Activated naive CD8-positive, alpha-beta T cell treated with anti-CD3 and anti-CD28 coated beads, Interleukin-2, amount 50 U/mL, for 24 hours (primary cell): ENCODE data around the gene FNBP1L.

Experiments used
- ATAC-seq: fragments of 150-1000 bp; cut with Tn5 transposase; one replicate; pipeline ENCODE4 v1.10.0; 2021
- DNase-seq: peaks from one replicate; pipeline ENCODE4 v3.0.0; 2021
- H3K27ac Mint-ChIP-seq: one replicate; pipeline ENCODE4 v1.8.0; 2021; ENCODE audit warnings: mild to moderate bottlenecking, mixed read lengths
- H3K27me3 Mint-ChIP-seq: one replicate; pipeline ENCODE4 v1.8.0; 2021; ENCODE audit warnings: mixed read lengths
- H3K36me3 Mint-ChIP-seq: one replicate; pipeline ENCODE4 v1.8.0; 2021; ENCODE audit warnings: low read depth, mixed read lengths
- H3K4me1 Mint-ChIP-seq: one replicate; pipeline ENCODE4 v1.8.0; 2021; ENCODE audit warnings: mixed read lengths
- H3K4me3 Mint-ChIP-seq: one replicate; pipeline ENCODE4 v1.8.0; 2021; ENCODE audit warnings: mild to moderate bottlenecking, moderate library complexity, mixed read lengths
- H3K9me3 Mint-ChIP-seq: one replicate; pipeline ENCODE4 v1.8.0; 2021; ENCODE audit warnings: mixed read lengths

FNBP1L gene

DNA sequence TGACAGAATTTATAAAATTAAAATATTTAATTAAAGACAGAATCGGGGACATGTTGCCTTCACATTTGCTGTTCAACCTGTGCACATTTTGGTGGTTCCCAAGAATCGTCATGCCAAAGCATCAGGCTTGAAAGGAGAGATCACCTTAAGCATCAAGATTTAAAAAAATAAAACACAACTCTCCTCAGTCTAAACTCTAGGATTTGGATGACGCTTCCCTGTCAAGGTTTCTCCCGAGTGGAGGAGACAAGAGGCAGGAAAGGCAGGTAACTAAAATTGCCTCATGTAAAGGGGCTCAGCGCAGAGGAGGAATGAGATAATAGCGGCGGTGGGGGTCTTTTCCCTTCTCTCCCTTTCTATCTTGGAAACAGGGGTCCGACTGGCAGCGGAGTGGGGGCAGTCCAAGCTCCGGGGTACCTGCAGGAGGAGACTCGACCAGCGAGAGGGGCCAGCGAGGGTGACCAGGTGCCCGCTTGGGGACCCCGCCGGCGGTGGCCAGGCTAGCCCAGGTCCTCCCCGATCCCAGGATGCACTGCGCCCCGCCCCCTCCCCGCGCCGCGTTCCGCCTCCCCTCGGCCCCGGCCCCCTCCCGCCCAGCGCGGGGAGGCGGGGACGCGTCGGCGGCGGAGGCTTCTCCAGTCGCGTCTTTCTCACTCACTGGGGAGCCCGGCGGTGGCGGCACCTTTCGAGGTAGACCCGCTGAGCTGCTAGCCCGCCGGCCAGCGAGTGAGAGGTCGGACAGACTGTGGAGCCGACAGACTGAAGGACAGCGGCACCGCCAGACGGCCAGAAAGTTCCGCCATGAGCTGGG, at the start of gene FNBP1L:
Gene FNBP1L (plus strand): TSS at position 638 of the 811 bp plus-strand sequence. CDS start 164 bp downstream, at position 802.
- Mint-ChIP-seq H3K27ac (no peak within 1 kb of the TSS), H3K27me3 (peaks cover 53% of the 10 kb centered on the region), H3K4me1 (peaks cover 17% of the 10 kb centered on the region), H3K4me3 (peak within 1 kb of the TSS; percentile 82), H3K36me3 (no peaks in the 10 kb centered on the region), H3K9me3 (no peaks in the 10 kb centered on the region)
- ATAC-seq: peak; percentile 76
- DNase-seq: peak; percentile 53

DNA sequence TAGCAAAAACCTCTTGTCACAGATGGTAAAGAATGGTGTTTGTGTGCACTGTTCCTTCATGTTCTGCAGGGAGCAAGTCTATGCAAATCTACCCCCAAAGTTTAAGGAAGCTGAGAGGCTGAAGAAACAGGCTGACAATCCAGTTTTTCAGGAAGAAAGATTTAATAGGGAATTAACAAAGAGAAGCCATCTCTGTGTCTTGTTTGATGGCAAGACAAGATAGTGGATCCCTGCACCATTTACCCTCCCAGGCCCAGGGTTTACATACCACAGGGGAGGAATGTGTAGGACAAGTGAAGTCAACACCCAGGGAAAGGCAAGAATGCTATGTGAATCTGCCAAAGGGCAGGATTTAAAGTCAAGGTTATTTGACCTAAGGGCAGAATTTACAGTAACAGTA, 48.1 kb upstream of the FNBP1L start:
- Mint-ChIP-seq H3K36me3 (no peaks in the 10 kb centered on the region), H3K27ac (no peak overlapping the region)

DNA sequence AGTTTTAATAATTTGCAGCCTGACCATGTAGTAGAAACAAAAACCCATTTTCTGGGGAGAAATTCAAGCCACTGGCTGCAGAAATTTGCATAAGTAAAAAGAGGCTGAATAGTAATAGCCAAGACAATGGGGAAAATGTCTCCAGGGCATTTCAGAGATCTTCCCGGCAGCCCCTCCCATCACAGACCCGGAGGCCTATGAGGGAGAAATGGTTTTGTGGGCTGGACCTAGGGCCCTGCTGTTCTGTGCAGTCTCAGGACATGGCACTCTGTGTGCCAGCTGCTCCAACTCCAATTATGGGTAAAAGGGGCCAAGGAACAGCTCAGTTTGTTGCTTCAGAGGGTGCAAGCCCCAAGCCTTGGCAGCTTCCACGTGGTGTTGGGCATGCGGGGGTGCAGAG, 39.7 kb upstream of the FNBP1L start:
- Mint-ChIP-seq H3K27me3 (peaks cover 5% of the 10 kb centered on the region), H3K4me3 (no peak overlapping the region), H3K4me1 (no peaks in the 10 kb centered on the region), H3K27ac (no peak overlapping the region), H3K9me3 (no peaks in the 10 kb centered on the region), H3K36me3 (peaks cover 2% of the 10 kb centered on the region)
- DNase-seq (no peak), ATAC-seq (no peak)

More for the DNA sequence above, 48.1 kb upstream of the FNBP1L start:
- Mint-ChIP-seq H3K4me1 (no peaks in the 10 kb centered on the region), H3K4me3 (no peak overlapping the region), H3K27me3 (peaks cover 2% of the 10 kb centered on the region), H3K9me3 (no peaks in the 10 kb centered on the region)
- no peak for ATAC-seq
- no peak for DNase-seq

DNA sequence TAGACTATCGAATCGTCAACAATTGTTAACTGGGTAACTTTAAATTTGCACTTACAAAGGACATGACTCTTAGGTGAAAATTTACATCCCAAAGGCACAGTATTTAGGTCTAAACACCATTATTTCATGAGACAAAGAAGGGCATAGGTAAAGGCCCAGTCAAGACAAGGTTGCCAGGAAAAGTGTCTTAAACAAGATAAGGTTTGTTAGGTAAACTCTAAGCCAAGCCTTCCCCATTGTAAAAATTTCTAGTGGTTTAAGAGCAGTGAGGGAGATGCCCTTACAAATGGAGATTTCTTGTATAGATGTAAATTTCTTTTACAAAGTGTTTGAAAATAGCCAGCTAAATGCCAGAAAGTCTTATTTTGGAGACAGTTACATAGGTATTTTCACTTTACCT, 36.9 kb upstream of the FNBP1L start:
- Mint-ChIP-seq H3K27me3 (peaks cover 3% of the 10 kb centered on the region), H3K9me3 (no peaks in the 10 kb centered on the region), H3K36me3 (peaks cover 2% of the 10 kb centered on the region), H3K4me1 (no peaks in the 10 kb centered on the region), H3K4me3 (no peak overlapping the region), H3K27ac (no peak overlapping the region)
- DNase-seq (no peak), ATAC-seq (no peak)

DNA sequence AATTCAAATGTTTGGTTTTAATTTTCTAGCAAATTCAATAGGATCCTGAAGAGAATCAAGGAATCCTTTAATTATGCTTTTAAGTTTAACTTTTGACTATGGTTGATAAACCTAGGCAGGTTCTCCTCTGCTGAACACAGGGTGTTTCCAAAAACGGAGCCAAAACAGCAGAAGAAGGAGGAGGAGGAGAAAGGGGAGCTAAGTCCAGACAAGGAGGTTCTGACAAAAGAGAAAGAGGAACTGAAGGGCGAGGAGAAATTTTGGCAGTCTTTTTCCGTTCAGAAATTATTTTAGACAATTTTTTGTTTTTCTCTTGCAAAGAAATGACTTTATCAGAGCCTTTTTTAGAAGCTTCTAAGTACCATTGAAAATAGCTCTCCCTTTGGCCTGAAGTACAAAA, 33.2 kb upstream of the FNBP1L start:
- no peak for ATAC-seq
- H3K9me3 Mint-ChIP-seq: no peaks in the 10 kb centered on the region
- H3K4me3 Mint-ChIP-seq: no peak overlapping the region
- H3K27ac Mint-ChIP-seq: no peak overlapping the region
- H3K4me1 Mint-ChIP-seq: no peaks in the 10 kb centered on the region
- DNase-seq: no peak
- H3K36me3 Mint-ChIP-seq: no peaks in the 10 kb centered on the region
- H3K27me3 Mint-ChIP-seq: no peaks in the 10 kb centered on the region

DNA sequence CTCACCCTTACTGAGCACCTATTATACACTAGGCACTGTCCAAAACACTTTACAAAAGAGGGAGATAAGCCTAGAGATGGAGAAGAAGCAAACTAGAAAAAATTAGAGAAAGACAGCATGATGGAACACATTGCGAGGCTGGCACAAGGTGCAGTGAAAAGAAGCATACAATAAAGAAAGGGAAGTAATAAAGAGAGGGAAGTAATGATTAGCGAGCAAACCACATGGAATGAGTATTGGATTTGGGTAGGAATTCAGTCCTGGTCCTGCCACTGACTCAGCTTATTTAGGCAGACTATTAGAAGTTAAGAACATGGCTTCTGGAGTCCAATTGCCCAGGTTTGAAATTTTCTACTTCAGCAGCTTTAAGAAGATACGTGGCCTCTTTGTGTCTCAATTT, 32.6 kb upstream of the FNBP1L start:
- Mint-ChIP-seq H3K36me3 (no peaks in the 10 kb centered on the region), H3K27me3 (no peaks in the 10 kb centered on the region), H3K4me3 (no peak overlapping the region), H3K27ac (no peak overlapping the region), H3K9me3 (no peaks in the 10 kb centered on the region), H3K4me1 (no peaks in the 10 kb centered on the region)
- DNase-seq (no peak), ATAC-seq (no peak)

DNA sequence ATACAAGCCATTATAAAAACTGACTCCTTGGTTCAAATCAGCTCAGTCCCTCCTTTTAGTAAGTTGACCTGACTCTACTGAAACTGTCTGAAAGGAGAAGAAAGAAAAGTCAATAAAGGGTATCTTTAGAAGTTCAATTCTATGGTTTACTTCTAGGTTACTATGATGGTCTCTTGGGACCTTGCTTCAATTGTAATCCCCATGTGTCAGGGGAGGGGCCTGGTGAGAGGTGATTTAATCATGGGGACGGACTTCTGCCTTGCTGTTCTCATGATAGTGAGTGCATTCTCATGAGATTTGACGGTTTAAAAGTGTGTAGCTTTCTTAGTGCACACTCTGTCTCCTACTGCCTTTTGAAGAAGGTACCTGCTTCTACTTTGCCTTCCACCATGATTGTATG, 31.7 kb upstream of the FNBP1L start:
- no peaks in the 10 kb centered on the region for H3K27me3 Mint-ChIP-seq
- H3K4me3 Mint-ChIP-seq: no peak overlapping the region
- no peaks in the 10 kb centered on the region for H3K36me3 Mint-ChIP-seq
- no peaks in the 10 kb centered on the region for H3K9me3 Mint-ChIP-seq
- DNase-seq (no peak), ATAC-seq (no peak)
- no peaks in the 10 kb centered on the region for H3K4me1 Mint-ChIP-seq
- H3K27ac Mint-ChIP-seq: no peak overlapping the region

DNA sequence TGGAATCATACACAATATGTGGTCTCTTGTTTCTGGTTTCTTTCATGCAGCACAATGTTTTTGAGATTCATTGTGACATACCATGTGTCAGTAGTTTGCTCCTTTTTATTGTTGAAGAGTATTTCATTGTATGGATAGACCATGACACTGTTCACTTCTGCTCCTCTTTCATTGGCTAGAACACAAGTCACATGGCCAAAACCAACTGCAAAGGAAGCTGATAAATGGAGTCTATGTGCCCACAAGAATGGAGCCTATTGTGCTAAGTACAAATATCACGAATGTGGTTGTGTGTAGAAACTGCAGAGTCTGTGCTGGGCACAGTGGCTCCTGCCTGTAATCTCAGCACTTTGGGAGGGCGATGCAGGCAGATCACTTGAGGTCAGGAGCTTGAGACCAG, 28.6 kb upstream of the FNBP1L start:
- ATAC-seq: no peak
- Mint-ChIP-seq H3K36me3 (no peaks in the 10 kb centered on the region), H3K9me3 (no peaks in the 10 kb centered on the region), H3K27me3 (no peaks in the 10 kb centered on the region), H3K27ac (no peak overlapping the region), H3K4me1 (no peaks in the 10 kb centered on the region), H3K4me3 (no peak overlapping the region)
- DNase-seq: no peak

DNA sequence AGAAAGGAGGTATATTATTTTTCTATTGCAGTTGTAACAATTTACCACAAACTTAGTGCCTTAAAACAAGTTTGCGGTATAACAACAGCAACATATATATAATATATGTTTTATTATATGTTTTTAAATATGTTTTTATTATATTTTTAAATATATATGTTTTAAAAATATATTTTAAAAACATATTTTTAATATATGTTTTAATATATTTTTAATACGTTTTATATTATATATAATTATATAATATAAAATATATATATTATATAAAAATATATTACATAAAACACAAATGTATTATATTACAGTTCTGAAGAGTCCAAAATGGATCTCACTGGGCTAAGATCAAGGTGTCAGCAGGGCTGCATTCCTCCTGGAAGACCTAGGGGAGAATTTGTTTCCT, 27.5 kb upstream of the FNBP1L start:
- Mint-ChIP-seq H3K4me3 (no peak overlapping the region), H3K4me1 (no peaks in the 10 kb centered on the region), H3K27ac (no peak overlapping the region), H3K9me3 (no peaks in the 10 kb centered on the region), H3K27me3 (no peaks in the 10 kb centered on the region), H3K36me3 (no peaks in the 10 kb centered on the region)
- DNase-seq: no peak
- no peak for ATAC-seq

DNA sequence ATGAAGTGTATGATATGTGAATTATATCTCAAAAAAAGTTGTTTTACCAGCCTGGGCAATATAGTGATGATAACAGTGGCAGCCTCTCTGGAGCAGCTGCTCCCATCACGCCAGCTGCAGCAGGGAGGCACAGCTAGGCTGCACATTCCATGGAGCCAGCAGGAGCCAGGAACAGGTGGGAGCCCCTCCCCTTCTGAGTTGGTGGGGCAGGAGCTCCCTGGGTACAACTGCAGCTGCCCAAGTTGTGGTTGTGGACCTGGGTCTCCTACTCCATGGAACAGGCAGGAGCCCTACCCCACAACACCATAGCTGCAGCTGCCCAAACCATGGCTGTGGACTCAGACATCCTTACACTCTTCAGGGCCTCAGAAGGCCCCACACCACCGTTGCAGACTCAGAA, 21.7 kb upstream of the FNBP1L start:
- no peaks in the 10 kb centered on the region for H3K4me1 Mint-ChIP-seq

DNA sequence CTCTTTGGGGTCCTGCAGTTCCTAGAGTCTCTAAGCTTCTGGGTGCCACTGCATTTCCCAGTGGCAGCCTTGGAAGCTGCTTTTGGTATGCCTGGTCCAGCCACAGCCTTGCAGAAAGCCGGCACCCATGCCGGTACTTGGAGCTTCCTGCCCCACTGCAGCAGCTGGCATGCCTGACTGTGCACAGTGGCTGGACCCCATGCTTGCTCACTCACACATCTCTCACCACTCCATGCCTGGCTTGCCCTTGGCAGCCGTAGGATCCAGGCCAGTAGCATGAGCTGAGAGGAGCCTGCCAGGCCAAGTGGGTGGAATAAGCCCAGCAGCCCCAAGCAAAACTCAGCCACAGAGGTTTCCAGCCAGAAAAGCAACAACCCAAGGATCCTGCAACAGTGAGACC, 20.3 kb upstream of the FNBP1L start:
- ATAC-seq (no peak), DNase-seq (no peak)
- Mint-ChIP-seq H3K27ac (no peak overlapping the region), H3K9me3 (no peaks in the 10 kb centered on the region), H3K27me3 (peaks cover 4% of the 10 kb centered on the region), H3K36me3 (no peaks in the 10 kb centered on the region), H3K4me3 (no peak overlapping the region), H3K4me1 (no peaks in the 10 kb centered on the region)

More for the DNA sequence above, 21.7 kb upstream of the FNBP1L start:
- Mint-ChIP-seq H3K9me3 (no peaks in the 10 kb centered on the region), H3K27me3 (peaks cover 4% of the 10 kb centered on the region), H3K4me3 (no peak overlapping the region), H3K27ac (no peak overlapping the region), H3K36me3 (no peaks in the 10 kb centered on the region)
- DNase-seq (no peak), ATAC-seq (no peak)

DNA sequence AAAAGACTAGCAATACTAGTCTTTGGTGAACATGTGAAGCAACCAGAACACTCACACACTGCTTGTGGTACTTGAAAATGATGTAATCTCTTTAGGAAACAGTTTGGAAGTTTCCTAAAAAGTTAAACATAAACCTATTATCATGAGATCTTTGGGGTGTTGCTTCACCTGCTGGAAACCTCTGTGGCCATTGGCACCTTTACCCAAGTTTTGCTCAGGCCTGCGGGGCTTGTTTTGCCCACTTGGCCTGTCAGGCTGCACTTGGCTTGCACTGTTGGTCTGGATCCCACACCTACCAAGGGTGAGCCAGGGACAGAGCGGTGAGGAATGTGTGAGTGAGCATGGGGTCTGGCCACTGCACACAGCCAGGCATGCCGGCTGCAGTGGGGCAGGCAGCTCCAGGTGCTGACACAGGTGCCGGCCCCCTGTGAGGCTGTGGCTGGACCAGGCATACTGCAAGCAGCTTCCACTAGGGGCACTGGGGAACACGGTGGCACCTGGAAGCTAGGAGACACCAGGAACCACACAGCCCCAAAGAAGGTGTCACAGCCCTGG, 14.4 kb upstream of the FNBP1L start:
- DNase-seq (no peak), ATAC-seq (no peak)
- no peak overlapping the region for H3K4me3 Mint-ChIP-seq
- H3K4me1 Mint-ChIP-seq: no peaks in the 10 kb centered on the region
- H3K9me3 Mint-ChIP-seq: no peaks in the 10 kb centered on the region
- H3K27me3 Mint-ChIP-seq: peaks cover 16% of the 10 kb centered on the region
- no peak overlapping the region for H3K27ac Mint-ChIP-seq
- no peaks in the 10 kb centered on the region for H3K36me3 Mint-ChIP-seq

DNA sequence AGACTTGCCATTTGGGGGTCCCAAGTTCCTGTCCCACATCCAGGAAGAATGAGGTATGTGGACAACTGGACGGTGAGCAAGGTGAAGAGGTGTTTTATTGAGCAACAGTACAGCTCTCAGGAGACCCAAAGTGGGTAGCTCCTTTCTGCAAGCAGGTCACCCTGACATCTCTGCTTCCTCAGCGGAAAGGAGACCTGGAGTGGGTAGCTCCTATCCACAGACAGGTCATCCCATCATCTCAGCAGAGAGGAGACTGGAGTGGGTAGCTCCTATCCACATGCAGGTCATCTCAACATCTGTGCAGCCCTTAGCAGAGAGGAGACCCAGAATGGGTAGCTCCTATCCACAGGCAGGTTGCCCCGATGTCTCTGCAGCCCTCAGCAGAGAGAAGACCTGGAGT, 13.8 kb upstream of the FNBP1L start:
- DNase-seq (no peak), ATAC-seq (peak; percentile 28)
- peaks cover 15% of the 10 kb centered on the region for H3K27me3 Mint-ChIP-seq
- H3K9me3 Mint-ChIP-seq: no peaks in the 10 kb centered on the region
- no peak overlapping the region for H3K4me3 Mint-ChIP-seq
- H3K4me1 Mint-ChIP-seq: no peaks in the 10 kb centered on the region
- H3K27ac Mint-ChIP-seq: no peak overlapping the region
- H3K36me3 Mint-ChIP-seq: no peaks in the 10 kb centered on the region

DNA sequence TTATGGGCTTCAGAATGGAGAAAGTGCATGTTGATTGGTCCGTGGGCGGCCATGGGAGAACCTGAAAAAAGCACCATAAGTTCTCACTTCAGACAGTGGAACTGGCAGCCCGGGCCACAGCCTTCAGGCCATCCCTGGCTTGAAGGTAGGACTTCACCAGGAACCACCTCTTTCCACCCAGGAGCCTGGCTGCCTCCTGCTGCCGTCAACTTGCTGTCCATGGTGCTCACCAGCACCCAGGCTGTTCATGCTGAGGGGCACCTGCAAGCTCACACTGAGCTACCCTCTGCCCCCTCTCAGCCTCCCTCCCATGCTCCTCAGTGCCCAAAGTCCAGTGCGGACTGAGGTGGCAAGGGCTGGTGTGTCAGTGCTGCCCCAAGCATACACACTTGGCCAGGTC, 12.9 kb upstream of the FNBP1L start:
- DNase-seq: no peak
- no peak overlapping the region for H3K27ac Mint-ChIP-seq
- no peaks in the 10 kb centered on the region for H3K9me3 Mint-ChIP-seq
- H3K4me3 Mint-ChIP-seq: no peak overlapping the region
- H3K4me1 Mint-ChIP-seq: no peaks in the 10 kb centered on the region
- no peak for ATAC-seq
- H3K27me3 Mint-ChIP-seq: peaks cover 14% of the 10 kb centered on the region
- no peaks in the 10 kb centered on the region for H3K36me3 Mint-ChIP-seq

DNA sequence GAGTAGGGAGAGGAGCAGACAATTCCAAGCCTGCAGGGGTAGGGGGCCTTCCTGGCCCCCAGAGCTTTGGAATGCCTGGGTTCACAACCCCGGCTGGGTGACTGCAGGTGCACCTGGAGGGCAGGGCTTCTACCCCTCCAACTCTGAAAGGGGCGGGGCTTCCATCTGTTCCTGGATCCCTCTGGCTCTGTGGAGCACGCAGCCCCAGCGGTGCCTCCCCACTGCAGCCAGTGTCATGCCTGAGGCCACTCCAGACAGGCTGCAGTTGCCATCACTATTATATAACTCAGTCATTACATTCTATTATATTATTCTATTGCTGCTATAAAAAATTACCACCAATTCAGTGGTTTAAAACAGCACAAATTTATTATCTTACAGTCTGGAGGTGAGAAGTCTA, 12.5 kb upstream of the FNBP1L start:
- DNase-seq (no peak), ATAC-seq (no peak)
- no peak overlapping the region for H3K4me3 Mint-ChIP-seq
- no peak overlapping the region for H3K27ac Mint-ChIP-seq
- H3K36me3 Mint-ChIP-seq: no peaks in the 10 kb centered on the region
- H3K9me3 Mint-ChIP-seq: no peaks in the 10 kb centered on the region
- peaks cover 17% of the 10 kb centered on the region for H3K27me3 Mint-ChIP-seq
- no peaks in the 10 kb centered on the region for H3K4me1 Mint-ChIP-seq
